Measurements from ENCODE around the gene GPR183. TPM values are rescaled to one million over a fixed set of nuclear protein-coding genes. Genes with fewer than 3 reads are reported as not detected.

Gene GPR183
- 0.30 TPM for total RNA-seq (2021; ENCODE audit: unreplicated experiment)
- 0.13 and 0.19 TPM in 2 replicates for polyA plus RNA-seq (2012)
- Bru-seq, nascent RNA, result percentile 29 among the genes with signal in this experiment
- not detected for BruChase-seq, experiment 1, labeled RNA remaining after a 6-hour chase
- percentile 21 among the genes with signal in this experiment for BruChase-seq, experiment 2, labeled RNA remaining after a 2-hour chase
- long read RNA-seq, result 0 reads

GRCh38 chr13:99307247-99307646 is at the start of gene GPR183:
TSS of gene GPR183 (minus strand) at chr13:99307399. CDS start at chr13:99296145, 11,254 bp downstream.
- TF ChIP-seq ELF1 (IDR thresholded peaks at IDR 0.05; ENCODE audit: borderline replicate concordance, low read depth) (no peak), SRF (IDR thresholded peaks at IDR 0.05; ENCODE audit: low read depth) (peak; percentile 62), CBX3 (IDR thresholded peaks at IDR 0.05; ENCODE audit: low read depth) (no peak), MAX (IDR thresholded peaks at IDR 0.05) (0 out of 2 replicates have a peak, but pooled peaks have one; percentile 7), POLR2A (IDR thresholded peaks at IDR 0.05; ENCODE audit: borderline replicate concordance, extremely low read depth, insufficient read depth, insufficient read length) (no peak), ATF3 (IDR thresholded peaks at IDR 0.05) (no peak), RAD21 (IDR thresholded peaks at IDR 0.05; ENCODE audit: low read depth) (no peak)
- Histone ChIP-seq H3K4me2 (ENCODE audit: low read length) (peak within 1 kb of the TSS; percentile 52), H2AFZ (ENCODE audit: low read depth, low read length, poor library complexity, severe bottlenecking) (no peak within 1 kb of the TSS), H3K27ac (ENCODE audit: low read depth, low read length) (peak within 1 kb of the TSS; percentile 39; the same call in 1 of the 2 replicates), H4K20me1 (ENCODE audit: insufficient read depth) (no peaks in the 10 kb centered on the region), H3K9ac (ENCODE audit: low read length) (peak within 1 kb of the TSS; percentile 35), H3K4me3 (replicated peaks in 1 of 2; ENCODE audit: low read depth in 1 of 2, low read length in 2 of 2) (no peak within 1 kb of the TSS), H3K36me3 (ENCODE audit: control insufficient read depth in 1 of 2, insufficient read depth in 2 of 2, low read length in 2 of 2) (0 out of 4 replicates have a peak, but pooled peaks cover 0 to 6% of the 10 kb centered on the region in 2 experiments), H3K9me2 (ENCODE audit: insufficient read depth) (no peaks in the 10 kb centered on the region), H3K79me2 (ENCODE audit: insufficient read depth, low read length) (peaks cover 23% of the 10 kb centered on the region), H3K4me1 (ENCODE audit: control insufficient read depth in 1 of 2, insufficient read depth in 2 of 2, low read length in 2 of 2) (peaks cover 40 to 66% of the 10 kb centered on the region in 2 experiments), H3K9me3 (ENCODE audit: control insufficient read depth in 1 of 2, insufficient read depth in 1 of 2, low read depth in 1 of 2, low read length in 2 of 2) (no peaks in the 10 kb centered on the region), H3K27me3 (ENCODE audit: insufficient read depth, low read length) (no peaks in the 10 kb centered on the region)
- DNase-seq (ENCODE audit: low read depth, low spot score), result no peak
- BruUV-seq (replicated peaks), result no TSS peak
- POLR2A ChIA-PET, result no interaction called here
- intact Hi-C loops (cut with micrococcal nuclease), result no loop called here
- peak; percentile 43; the same call in 1 of the 2 replicates for ATAC-seq
- RAD21 ChIA-PET (ENCODE audit: low non-redundant PET in 1 of 2, low total read pairs in 2 of 2, uncharacterized antibody in 2 of 2, unreplicated experiment in 2 of 2), result no interaction called here
- CTCF ChIA-PET, result interaction anchor here (1.0 kb wide), 1 partner anchor 9 kb away, joined by 3 read pairs; no protein-coding TSS in a partner anchor

GRCh38 chr13:99356262-99357091 is 49.3 kb upstream of the GPR183 start:
- DNase-seq (ENCODE audit: low read depth, low spot score), result no peak
- no peak overlapping the region for H3K9ac ChIP-seq (ENCODE audit: low read length)
- no peak overlapping the region for H3K4me2 ChIP-seq (ENCODE audit: low read length)
- no peak overlapping the region for H3K4me3 ChIP-seq (replicated peaks in 1 of 2; ENCODE audit: low read depth in 1 of 2, low read length in 2 of 2)
- BruUV-seq (replicated peaks), result no TSS peak
- POLR2A ChIA-PET, result no interaction called here
- CTCF ChIA-PET, result no interaction called here
- no peaks in the 10 kb centered on the region for H3K27me3 ChIP-seq (ENCODE audit: insufficient read depth, low read length)
- RAD21 ChIA-PET (ENCODE audit: low non-redundant PET in 1 of 2, low total read pairs in 2 of 2, uncharacterized antibody in 2 of 2, unreplicated experiment in 2 of 2), result no interaction called here
- no peaks in the 10 kb centered on the region for H3K9me3 ChIP-seq (ENCODE audit: control insufficient read depth in 1 of 2, insufficient read depth in 1 of 2, low read depth in 1 of 2, low read length in 2 of 2)
- H3K27ac ChIP-seq (ENCODE audit: low read depth, low read length), result no peak overlapping the region
- intact Hi-C loops (cut with micrococcal nuclease), result no loop called here
- peaks cover 4 to 15% of the 10 kb centered on the region in 2 experiments; a peak in 2 of 4 replicates for H3K36me3 ChIP-seq (ENCODE audit: control insufficient read depth in 1 of 2, insufficient read depth in 2 of 2, low read length in 2 of 2)
- H3K79me2 ChIP-seq (ENCODE audit: insufficient read depth, low read length), result no peaks in the 10 kb centered on the region
- no peaks in the 10 kb centered on the region for H3K9me2 ChIP-seq (ENCODE audit: insufficient read depth)
- no peaks in the 10 kb centered on the region for H4K20me1 ChIP-seq (ENCODE audit: insufficient read depth)
- no peak for ATAC-seq
- H2AFZ ChIP-seq (ENCODE audit: low read depth, low read length, poor library complexity, severe bottlenecking), result no peak overlapping the region
- H3K4me1 ChIP-seq (ENCODE audit: control insufficient read depth in 1 of 2, insufficient read depth in 2 of 2, low read length in 2 of 2), result no peaks in the 10 kb centered on the region
- TF ChIP-seq SP1 (IDR thresholded peaks at IDR 0.05; ENCODE audit: low read depth), result no peak
- no peak for TF ChIP-seq EZH2phosphoT487 (IDR thresholded peaks at IDR 0.05; ENCODE audit: borderline replicate concordance)
- no peak for TF ChIP-seq POLR2AphosphoS5 (IDR thresholded peaks at IDR 0.05; ENCODE audit: low read depth, low read length)
- no peak for TF ChIP-seq ZFX (IDR thresholded peaks at IDR 0.05)
- TF ChIP-seq FOSL1 (IDR thresholded peaks at IDR 0.05; ENCODE audit: low read depth), result no peak
- no peak for TF ChIP-seq ZNF274 (IDR thresholded peaks at IDR 0.05; ENCODE audit: low read depth, low read length)
- no peak for TF ChIP-seq RAD21 (IDR thresholded peaks at IDR 0.05; ENCODE audit: low read depth)
- TF ChIP-seq REST (IDR thresholded peaks at IDR 0.05; ENCODE audit: low read depth), result no peak
- no peak for TF ChIP-seq ELF1 (IDR thresholded peaks at IDR 0.05; ENCODE audit: borderline replicate concordance, low read depth)
- no peak for TF ChIP-seq JUND (IDR thresholded peaks at IDR 0.05)
- TF ChIP-seq POLR2A (IDR thresholded peaks at IDR 0.05; ENCODE audit: borderline replicate concordance, extremely low read depth, insufficient read depth, insufficient read length), result no peak
- TF ChIP-seq EZH2 (IDR thresholded peaks at IDR 0.05), result no peak

All from HCT116 (cell line).